H1 (cell line): ENCODE measurements around the gene PITX1. TPM values are rescaled to one million over a fixed set of nuclear protein-coding genes. Genes with fewer than 3 reads are reported as not detected.
A peak's percentile ranks its signal among the peaks of the same experiment; 100 is the strongest.

Source experiments
- CTCF ChIA-PET: fragments of 300-600 bp; sonication (Branson Sonifier 250); formaldehyde crosslinking; loops from one replicate; lab custom pipeline; 2021; ENCODE audit not compliant: partially characterized antibody; lab: Charles Lee
- POLR2A ChIA-PET: fragments of 300-600 bp; sonication (Branson Sonifier 250); formaldehyde crosslinking; loops from one replicate; lab custom pipeline; 2021; ENCODE audit warnings: inconsistent platforms; ENCODE audit not compliant: partially characterized antibody; lab: Charles Lee
- DNase-seq, 2 experiments: peaks; one replicate each; pipeline versions ENCODE4 v3.0.0 to v3.0.0-alpha.2; 2010 to 2022; ENCODE audit warnings: low spot score in 2 of 2, low read depth in 1 of 2, mixed read lengths in 1 of 2
- FAIRE-seq: peaks from 2 replicates; lab custom pipeline; 2011; peaks lifted over from hg19 to GRCh38; lab: Jason Lieb, UNC
- H2AFZ ChIP-seq: 2 replicates; pipeline ENCODE4 v1.8.1; 2012; ENCODE audit warnings: low read length, inconsistent platforms
- H2AK5ac ChIP-seq: 2 replicates; pipeline ENCODE4 v1.6.1; 2013; ENCODE audit warnings: low read depth, low read length
- H2BK120ac ChIP-seq: replicated peaks from 2 replicates; pipeline ENCODE3; 2013; ENCODE audit warnings: low read depth, low read length, inconsistent platforms
- H2BK12ac ChIP-seq: 2 replicates; pipeline ENCODE4 v1.6.1; 2013; ENCODE audit warnings: low read depth, low read length
- H2BK15ac ChIP-seq: 2 replicates; pipeline ENCODE4 v1.6.1; 2013; ENCODE audit warnings: low read length
- H2BK20ac ChIP-seq: 2 replicates; pipeline ENCODE4 v1.6.1; 2013; ENCODE audit warnings: low read length
- H2BK5ac ChIP-seq: 2 replicates; pipeline ENCODE4 v1.6.1; 2013; ENCODE audit warnings: low read depth, low read length
- H3K14ac ChIP-seq: 2 replicates; pipeline ENCODE4 v1.6.1; 2013; ENCODE audit warnings: inconsistent platforms; ENCODE audit not compliant: insufficient read length
- H3K18ac ChIP-seq: 2 replicates; pipeline ENCODE4 v1.6.1; 2013; ENCODE audit warnings: low read length; ENCODE audit errors: extremely low read depth
- H3K23ac ChIP-seq: 2 replicates; pipeline ENCODE4 v1.6.1; 2013; ENCODE audit warnings: inconsistent platforms; ENCODE audit not compliant: insufficient read length
- H3K23me2 ChIP-seq: 2 replicates; pipeline ENCODE4 v1.6.1; 2013; ENCODE audit warnings: low read depth, low read length
- H3K27ac ChIP-seq: 2 replicates; pipeline ENCODE4 v1.6.1; 2011; ENCODE audit warnings: low read depth, low read length, inconsistent platforms
- H3K27me3 ChIP-seq, 4 experiments: replicated peaks in 1 of 4; 1 replicate in 1 of 4; 2 replicates in 3 of 4; pipeline versions ENCODE4 v1.6.1 to v1.8.1; 2011 to 2013; ENCODE audit warnings: low read length in 3 of 4, mild to moderate bottlenecking in 3 of 4, inconsistent platforms in 2 of 4, mixed read lengths in 2 of 4, moderate library complexity in 1 of 4; ENCODE audit not compliant: control insufficient read depth in 3 of 4, insufficient read depth in 3 of 4; ENCODE audit errors: extremely low read depth in 1 of 4
- H3K36me3 ChIP-seq, 4 experiments: 2 replicates each; pipeline versions ENCODE4 v1.6.1 to v1.8.1; 2011 to 2013; ENCODE audit warnings: mild to moderate bottlenecking in 4 of 4, low read length in 3 of 4, moderate library complexity in 2 of 4, control low read depth in 1 of 4, inconsistent platforms in 1 of 4; ENCODE audit not compliant: insufficient read depth in 4 of 4, control insufficient read depth in 2 of 4
- H3K4ac ChIP-seq: replicated peaks from 2 replicates; pipeline ENCODE3; 2013; ENCODE audit warnings: low read length, low read depth, mixed read lengths, inconsistent platforms; ENCODE audit not compliant: insufficient read length
- H3K4me1 ChIP-seq, 4 experiments: replicated peaks in 1 of 4; 1 replicate in 1 of 4; 2 replicates in 3 of 4; pipeline versions ENCODE4 v1.6.1 to v1.8.1; 2011 to 2013; ENCODE audit warnings: low read length in 3 of 4, inconsistent platforms in 2 of 4, mixed read lengths in 1 of 4; ENCODE audit not compliant: insufficient read depth in 4 of 4, control insufficient read depth in 3 of 4
- H3K4me2 ChIP-seq, 2 experiments: 2 replicates each; pipeline versions ENCODE4 v1.6.1 to v1.8.1; 2011 to 2013; ENCODE audit warnings: low read depth in 2 of 2, low read length in 2 of 2, control low read depth in 1 of 2, inconsistent platforms in 1 of 2, mild to moderate bottlenecking in 1 of 2; ENCODE audit not compliant: insufficient read depth in 1 of 2
- H3K4me3 ChIP-seq, 4 experiments: fragments of 200-600, 300-600 bp in 1 of 4; sonication (generic), shearing (Covaris generic), sonication (Bioruptor Twin) in 1 of 4; 2 replicates each; pipeline versions ENCODE4 v1.5.1 to v1.8.1; 2011 to 2016; ENCODE audit warnings: low read length in 4 of 4, low read depth in 3 of 4, control low read depth in 2 of 4, inconsistent platforms in 2 of 4, mild to moderate bottlenecking in 2 of 4, mixed read lengths in 1 of 4, moderate library complexity in 1 of 4; ENCODE audit not compliant: insufficient read depth in 2 of 4; ENCODE audit errors: extremely low read depth in 1 of 4
- H3K56ac ChIP-seq: replicated peaks from 2 replicates; pipeline ENCODE3; 2013; ENCODE audit warnings: low read depth, mild to moderate bottlenecking, mixed read lengths, low read length, inconsistent platforms; ENCODE audit not compliant: insufficient read length
- H3K79me1 ChIP-seq: 2 replicates; pipeline ENCODE4 v1.6.1; 2013; ENCODE audit warnings: low read depth, low read length, control low read depth
- H3K79me2 ChIP-seq, 2 experiments: 2 replicates each; pipeline versions ENCODE4 v1.6.1 to v1.8.1; 2012 to 2013; ENCODE audit warnings: low read length in 2 of 2, mild to moderate bottlenecking in 2 of 2, inconsistent platforms in 1 of 2; ENCODE audit not compliant: insufficient read depth in 2 of 2, control insufficient read depth in 1 of 2
- H3K9ac ChIP-seq, 4 experiments: replicated peaks in 1 of 4; 1 replicate in 1 of 4; 2 replicates in 3 of 4; pipeline versions ENCODE4 v1.6.1 to v1.8.1; 2011 to 2013; ENCODE audit warnings: low read depth in 3 of 4, low read length in 3 of 4, control low read depth in 2 of 4, mild to moderate bottlenecking in 2 of 4, moderate library complexity in 2 of 4, inconsistent platforms in 1 of 4; ENCODE audit errors: extremely low read depth in 1 of 4
- H3K9me3 ChIP-seq, 2 experiments: 2 replicates each; pipeline versions ENCODE4 v1.6.1 to v1.8.1; 2012 to 2013; ENCODE audit warnings: mild to moderate bottlenecking in 2 of 2, moderate library complexity in 2 of 2, control low read depth in 1 of 2, inconsistent platforms in 1 of 2, low read depth in 1 of 2, low read length in 1 of 2, mixed read lengths in 1 of 2; ENCODE audit not compliant: insufficient read depth in 2 of 2
- H4K20me1 ChIP-seq, 2 experiments: replicated peaks in 1 of 2; 2 replicates each; pipeline versions ENCODE3 to v1.8.1; 2011 to 2013; ENCODE audit warnings: inconsistent platforms in 2 of 2, low read length in 2 of 2, mild to moderate bottlenecking in 1 of 2; ENCODE audit not compliant: insufficient read depth in 2 of 2, control insufficient read depth in 1 of 2
- H4K5ac ChIP-seq: 2 replicates; pipeline ENCODE4 v1.6.1; 2013; ENCODE audit warnings: low read length, low read depth, mixed read lengths, inconsistent platforms; ENCODE audit not compliant: insufficient read length
- H4K8ac ChIP-seq: 2 replicates; pipeline ENCODE4 v1.8.0; 2013; ENCODE audit warnings: mild to moderate bottlenecking, moderate library complexity, low read length, inconsistent platforms; ENCODE audit not compliant: insufficient read depth; ENCODE audit errors: extremely low read depth
- H4K91ac ChIP-seq: replicated peaks from 2 replicates; pipeline ENCODE3; 2013; ENCODE audit warnings: low read length, mixed read lengths, inconsistent platforms; ENCODE audit not compliant: insufficient read length
- ASH2L ChIP-seq: fragments of 200-600, 300-600 bp; sonication (generic); IDR thresholded peaks from one replicate; pipeline ENCODE4 v1.7.1; 2017; ENCODE audit warnings: low read length
- KDM1A ChIP-seq: fragments of 200-600, 300-600 bp; sonication (generic); IDR thresholded peaks from 2 replicates; pipeline ENCODE4 v1.7.1; 2016; ENCODE audit warnings: mild to moderate bottlenecking, low read length, borderline replicate concordance
- KDM4A ChIP-seq: IDR thresholded peaks from one replicate; pipeline ENCODE4 v1.7.1; 2012; ENCODE audit warnings: low read depth, mild to moderate bottlenecking, moderate library complexity, low read length, inconsistent platforms; ENCODE audit not compliant: severe bottlenecking
- WGBS, 2 experiments: shearing (Covaris generic) in 1 of 2; methylation state at CpG; one replicate each; pipeline versions ENCODE4 v1.1.6 to v1.1.7; 2013 to 2015; ENCODE audit warnings: low lambda C conversion rate in 2 of 2, mixed read lengths in 2 of 2, inconsistent platforms in 1 of 2, low coverage in 1 of 2, missing lambda C conversion rate in 1 of 2; ENCODE audit not compliant: insufficient replicate concordance in 2 of 2, insufficient coverage in 1 of 2, insufficient read length in 1 of 2; ENCODE audit errors: extremely low coverage in 1 of 2, missing lambda C conversion rate in 1 of 2; 5-methylcytosine and 5-hydroxymethylcytosine counted together
- polyA plus RNA-seq, 7 experiments: library from polyadenylated mRNA; depleted of rRNA in 3 of 7; stranded (reverse) in 5 of 7; unstranded in 2 of 7; fragments of >200 nt in 5 of 7; fragments of 200-250 nt in 2 of 7; gene quantifications; 1 replicate in 5 of 7; 2 replicates in 1 of 7; 4 replicates in 1 of 7; pipeline versions ENCODE4 v1.2.1 to v1.2.3, GENCODE V29; 2011 to 2013; ENCODE audit warnings: missing spikeins in 2 of 7, mixed read lengths in 2 of 7
- total RNA-seq: library from RNA; stranded (reverse); fragmentation: NEBNext Ultra II Directional; extraction: Animal tissue kit (Norgen Biotek cat#: 25700); gene quantifications from 2 replicates; pipeline ENCODE4 v1.2.1, GENCODE V29; 2021

PITX1 gene
- total and polyA plus RNA-seq, 2 of the 8 experiments (the other 6 are each of a cell fraction or from before 2014, with no cell fraction given): 0.03 TPM; not detected in 1

- Histone ChIP-seq H2BK120ac (no peak overlapping the region), H4K5ac (no peak overlapping the region), H3K27ac (no peak overlapping the region), H3K18ac (no peak overlapping the region), H3K23me2 (peaks cover 6% of the 10 kb centered on the region; the same call in 1 of the 2 replicates), H3K27me3 (peaks cover 63 to 85% (median 79%) of the 10 kb centered on the region in 4 experiments), H3K36me3 (peaks cover 0 to 7% (median 0%) of the 10 kb centered on the region in 4 experiments; a peak in 1 of 8 replicates), H3K79me1 (no peaks in the 10 kb centered on the region)
- CTCF ChIA-PET: interaction anchor here (0.6 to 3.1 kb wide), 5 partner anchors 8 to 147 kb away, joined by 3 to 10 read pairs (median 4); no protein-coding TSS in a partner anchor
- FAIRE-seq: no peak
- peak; percentile 26 for TF ChIP-seq KDM4A
- TF ChIP-seq KDM1A: no peak
- TF ChIP-seq ASH2L: no peak
- TF ChIP-seq, all 59 proteins: peak for 1
- POLR2A ChIA-PET: interaction anchor here (3.1 kb wide), 1 partner anchor 13 kb away, joined by 11 read pairs; no protein-coding TSS in a partner anchor
- peak in 1 of 2 experiments; percentile 71 for DNase-seq
- Histone ChIP-seq H2BK12ac (0 out of 2 replicates have a peak overlapping the region, but pooled peaks have one; percentile 33), H3K56ac (no peak overlapping the region), H3K4me1 (peaks cover 0 to 23% (median 21%) of the 10 kb centered on the region in 4 experiments; a peak in 6 of 7 replicates), H4K20me1 (peaks cover 5 to 38% of the 10 kb centered on the region in 2 experiments), H3K9me3 (no peaks in the 10 kb centered on the region; a peak in 1 of 4 replicates), H2BK15ac (no peak overlapping the region), H4K91ac (no peak overlapping the region), H3K4ac (no peak overlapping the region), H3K4me2 (peak overlapping the region; percentile 64 to 71), H3K23ac (no peak overlapping the region), H2AK5ac (no peak overlapping the region), H3K14ac (no peak overlapping the region), H2AFZ (no peak overlapping the region), H3K79me2 (no peaks in the 10 kb centered on the region), H3K9ac (no peak overlapping the region), H4K8ac (no peak overlapping the region), H2BK5ac (no peak overlapping the region), H3K4me3 (peak overlapping the region; percentile 6 to 47 (median 16); a peak in 5 of 8 replicates), H2BK20ac (no peak overlapping the region)
- WGBS, 2 experiments: 5% methylated on average over 25 of the region's 29 CpGs; no CpG with 5 or more reads in 1 of the 2 experiments
Observed at GRCh38 chr5:135027266-135027696, 6.7 kb downstream of the PITX1 start.
